ENCODE results near the gene HNRNPC.

DNA sequence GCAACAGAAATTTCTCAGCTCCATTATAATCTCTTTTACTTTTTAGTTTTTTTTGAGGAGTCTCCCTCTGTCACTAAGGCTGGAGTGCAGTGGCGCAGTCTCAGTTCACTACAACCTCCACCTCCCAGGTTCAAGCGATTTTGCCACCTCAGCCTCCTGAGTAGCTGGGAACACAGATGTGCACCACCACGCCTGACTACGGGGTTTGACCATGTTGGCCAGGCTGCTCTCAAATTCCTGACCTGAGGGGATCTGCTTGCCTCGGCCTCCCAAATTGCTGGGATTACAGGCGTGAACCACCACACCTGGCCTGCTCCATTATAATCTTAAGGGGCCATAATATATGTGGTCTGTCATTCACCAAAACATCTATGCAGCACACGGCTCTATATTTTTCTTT, 23.4 kb downstream of the HNRNPC start:
- TF ChIP-seq, protein P1, sequence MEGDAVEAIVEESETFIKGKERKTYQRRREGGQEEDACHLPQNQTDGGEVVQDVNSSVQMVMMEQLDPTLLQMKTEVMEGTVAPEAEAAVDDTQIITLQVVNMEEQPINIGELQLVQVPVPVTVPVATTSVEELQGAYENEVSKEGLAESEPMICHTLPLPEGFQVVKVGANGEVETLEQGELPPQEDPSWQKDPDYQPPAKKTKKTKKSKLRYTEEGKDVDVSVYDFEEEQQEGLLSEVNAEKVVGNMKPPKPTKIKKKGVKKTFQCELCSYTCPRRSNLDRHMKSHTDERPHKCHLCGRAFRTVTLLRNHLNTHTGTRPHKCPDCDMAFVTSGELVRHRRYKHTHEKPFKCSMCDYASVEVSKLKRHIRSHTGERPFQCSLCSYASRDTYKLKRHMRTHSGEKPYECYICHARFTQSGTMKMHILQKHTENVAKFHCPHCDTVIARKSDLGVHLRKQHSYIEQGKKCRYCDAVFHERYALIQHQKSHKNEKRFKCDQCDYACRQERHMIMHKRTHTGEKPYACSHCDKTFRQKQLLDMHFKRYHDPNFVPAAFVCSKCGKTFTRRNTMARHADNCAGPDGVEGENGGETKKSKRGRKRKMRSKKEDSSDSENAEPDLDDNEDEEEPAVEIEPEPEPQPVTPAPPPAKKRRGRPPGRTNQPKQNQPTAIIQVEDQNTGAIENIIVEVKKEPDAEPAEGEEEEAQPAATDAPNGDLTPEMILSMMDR (IDR thresholded peaks at IDR 0.05; ENCODE audit: low read depth, low read length), result no peak
- no peak for TF ChIP-seq EZH2phosphoT487 (IDR thresholded peaks at IDR 0.05; ENCODE audit: low read depth)

Measured in OCI-LY3 (cell line).